Measurements from ENCODE around the gene NISCH.

NISCH gene

DNA sequence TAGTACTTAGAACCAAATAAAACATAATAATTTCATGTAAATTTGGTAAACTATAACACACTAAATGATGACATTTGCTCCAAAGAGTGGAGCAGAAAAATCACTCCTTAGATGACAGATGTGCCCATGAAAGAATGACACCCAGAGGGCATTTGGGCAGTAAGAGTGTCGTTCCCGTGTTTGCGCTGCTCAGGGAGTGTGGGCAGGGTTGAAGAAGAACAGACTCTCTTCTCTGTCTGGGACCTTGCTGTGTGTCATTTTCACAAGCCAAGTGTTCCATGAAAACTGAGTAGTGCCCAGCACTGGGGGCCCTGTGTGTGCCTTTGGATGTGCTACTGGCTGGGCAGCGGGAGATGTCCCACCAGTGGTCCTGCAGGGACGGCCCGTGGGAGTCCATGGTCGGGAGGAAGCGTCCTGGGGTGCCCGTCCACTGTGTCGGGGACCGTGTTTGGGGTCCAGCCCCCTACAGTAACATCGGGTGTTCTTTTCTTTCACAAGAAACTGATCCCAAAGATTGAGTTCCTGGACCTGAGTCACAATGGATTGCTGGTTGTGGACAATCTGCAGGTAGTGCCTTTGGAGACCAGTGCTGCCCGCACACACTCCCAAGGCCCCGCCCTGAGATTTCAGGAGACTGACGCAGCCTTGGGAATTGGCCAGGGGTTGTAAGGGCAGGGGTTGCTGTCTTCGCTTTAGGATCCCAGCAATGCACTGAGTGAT, 21.8 kb downstream of the NISCH start:
- in situ Hi-C loops (cut with HindIII; ENCODE audit: low pct_unique_long_range_greater_than_20kb, low sequenced_read_pairs): no loop called here
- no peak for TF ChIP-seq JUND (IDR thresholded peaks at IDR 0.05; ENCODE audit: low read depth)
- DNase-seq (ENCODE audit: low read depth in 1 of 2, low spot score in 1 of 2): no peak

DNA sequence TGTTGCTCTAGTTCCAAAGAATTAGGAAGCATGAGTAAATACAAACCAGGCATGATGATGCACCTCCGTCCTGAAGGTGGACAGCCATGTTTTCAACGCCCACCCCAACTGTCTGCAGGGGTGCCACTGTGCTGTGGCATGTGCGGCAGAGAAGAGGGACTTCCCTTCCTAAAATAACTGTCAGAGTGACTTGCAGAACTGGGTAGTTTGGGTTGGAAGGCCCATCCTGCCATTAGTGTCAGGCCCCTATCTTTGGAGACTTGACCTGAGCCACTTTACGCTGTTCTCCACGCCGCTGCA, 22.3 kb downstream of the NISCH start:
- no peak for TF ChIP-seq JUND (IDR thresholded peaks at IDR 0.05; ENCODE audit: low read depth)
- DNase-seq (ENCODE audit: low read depth in 1 of 2, low spot score in 1 of 2): no peak
- in situ Hi-C loops (cut with HindIII; ENCODE audit: low pct_unique_long_range_greater_than_20kb, low sequenced_read_pairs): no loop called here

DNA sequence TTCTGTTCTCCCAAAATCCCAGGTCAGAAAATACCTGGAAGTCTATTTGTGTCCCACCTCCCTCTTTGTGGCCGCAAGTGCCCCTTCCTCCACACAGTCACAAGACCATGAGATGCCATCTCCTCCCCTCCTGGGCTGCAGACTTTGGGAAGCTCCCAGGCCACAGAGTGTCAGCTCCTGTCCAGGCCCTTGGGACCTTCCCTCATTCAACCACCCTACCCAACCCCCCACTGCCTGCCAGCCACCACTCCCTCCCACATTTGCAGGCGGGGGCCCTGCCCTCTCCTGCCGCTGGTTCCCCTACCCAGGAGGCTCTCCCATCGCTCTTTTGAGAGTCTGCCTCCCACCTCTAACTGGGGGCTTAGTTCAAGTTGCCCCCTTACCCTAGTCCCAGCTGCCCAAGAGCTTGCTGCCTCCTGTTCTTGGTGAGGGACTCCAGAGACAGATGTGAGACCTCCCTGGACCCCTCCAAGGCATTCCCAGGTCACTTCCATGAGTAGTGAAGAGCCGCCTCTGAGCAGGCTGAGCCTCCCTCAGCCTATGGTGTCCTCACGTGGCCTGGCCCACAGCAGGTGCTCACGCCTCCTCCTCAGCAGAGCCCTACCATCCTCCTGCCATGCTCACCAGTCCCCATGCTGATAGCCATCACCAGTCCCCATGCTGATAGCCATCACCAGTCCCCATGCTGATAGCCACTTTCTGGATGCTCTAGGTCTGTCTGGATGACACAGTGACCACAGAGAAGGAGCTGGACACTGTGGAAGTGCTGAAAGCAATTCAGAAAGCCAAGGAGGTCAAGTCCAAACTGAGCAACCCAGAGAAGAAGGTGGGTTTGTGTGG, 23.9 kb downstream of the NISCH start:
- in situ Hi-C loops (cut with HindIII; ENCODE audit: low pct_unique_long_range_greater_than_20kb, low sequenced_read_pairs): no loop called here
- TF ChIP-seq JUND (IDR thresholded peaks at IDR 0.05; ENCODE audit: low read depth): no peak
- no peak for DNase-seq (ENCODE audit: low read depth in 1 of 2, low spot score in 1 of 2)

DNA sequence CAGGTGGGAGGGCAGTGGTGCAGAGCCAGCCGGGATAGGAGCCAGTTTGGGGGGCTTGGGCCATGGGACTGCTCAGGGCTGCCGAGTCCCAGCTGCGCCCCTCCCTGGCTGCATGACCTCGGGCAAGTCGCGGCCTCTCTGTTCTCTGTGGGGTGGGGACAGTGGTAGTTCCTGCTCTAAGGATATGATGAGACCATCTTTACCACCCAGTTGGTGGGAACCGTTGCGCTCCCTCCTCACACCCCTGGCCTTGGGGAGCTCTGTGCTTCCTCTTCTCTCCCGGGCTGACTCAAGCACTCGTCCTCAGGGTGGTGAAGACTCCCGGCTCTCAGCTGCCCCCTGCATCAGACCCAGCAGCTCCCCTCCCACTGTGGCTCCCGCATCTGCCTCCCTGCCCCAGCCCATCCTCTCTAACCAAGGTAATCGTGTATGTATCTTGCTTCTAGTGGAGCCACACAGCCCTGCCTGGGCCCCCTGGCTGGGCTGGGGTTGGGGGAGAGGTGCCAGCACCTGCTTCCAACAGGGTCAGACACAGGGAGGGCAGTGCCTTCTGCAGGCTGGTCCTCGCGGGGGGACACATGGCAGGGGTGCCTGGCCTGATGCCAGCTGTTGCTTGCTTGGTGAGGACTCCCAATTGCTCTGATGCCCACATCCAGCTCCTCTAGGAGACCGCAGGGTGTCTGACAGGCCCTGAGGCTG, 24.6 kb downstream of the NISCH start:
- DNase-seq (ENCODE audit: low read depth in 1 of 2, low spot score in 1 of 2): no peak
- TF ChIP-seq JUND (IDR thresholded peaks at IDR 0.05; ENCODE audit: low read depth): no peak
- in situ Hi-C loops (cut with HindIII; ENCODE audit: low pct_unique_long_range_greater_than_20kb, low sequenced_read_pairs): no loop called here

DNA sequence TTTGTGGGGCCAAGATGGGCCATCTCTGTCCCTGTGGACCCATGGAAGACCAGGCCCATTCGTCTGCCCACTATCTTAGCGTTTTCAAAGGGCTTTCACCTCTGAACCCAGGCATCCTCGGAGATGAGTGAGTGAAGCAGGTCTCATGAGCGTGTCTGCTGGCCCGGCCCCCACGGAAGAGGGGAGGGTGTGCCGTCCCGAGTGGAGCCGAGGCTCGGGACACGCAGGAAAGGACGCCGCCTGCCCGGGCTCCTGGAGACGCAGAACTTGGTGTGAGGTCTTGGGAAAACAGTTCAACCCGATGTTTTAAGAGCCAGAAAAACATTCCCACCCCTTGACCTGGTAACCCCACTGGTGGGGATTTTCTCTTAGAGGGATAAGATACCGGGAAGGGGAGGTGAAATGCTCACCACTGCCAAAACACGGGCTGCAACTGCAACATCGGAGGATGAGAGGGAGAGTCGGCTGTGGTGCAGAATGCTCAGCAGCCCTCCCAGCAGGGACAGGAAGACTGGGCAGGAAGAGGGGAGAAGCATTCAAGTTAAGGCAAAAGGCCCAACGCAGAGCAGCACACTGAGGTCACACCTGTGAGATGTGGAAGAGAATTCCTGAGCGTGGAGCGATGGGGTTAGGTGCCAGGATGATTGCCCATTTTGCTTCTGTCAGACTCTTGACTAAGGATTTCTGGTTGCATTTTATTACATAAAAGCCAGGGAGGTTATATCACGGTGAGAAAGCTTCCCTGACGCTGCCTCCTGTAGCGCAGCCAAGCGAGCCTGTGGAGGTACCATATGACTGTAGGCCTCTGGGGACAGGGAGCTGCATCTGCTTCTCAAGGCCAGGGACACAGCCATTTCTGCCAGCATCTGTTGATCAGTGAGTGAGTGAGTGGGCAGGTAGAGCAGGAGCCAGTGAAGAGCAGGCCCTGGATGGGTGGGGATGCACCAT, 25.6 kb downstream of the NISCH start:
- DNase-seq (ENCODE audit: low read depth in 1 of 2, low spot score in 1 of 2): no peak
- TF ChIP-seq JUND (IDR thresholded peaks at IDR 0.05; ENCODE audit: low read depth): no peak
- in situ Hi-C loops (cut with HindIII; ENCODE audit: low pct_unique_long_range_greater_than_20kb, low sequenced_read_pairs): no loop called here

DNA sequence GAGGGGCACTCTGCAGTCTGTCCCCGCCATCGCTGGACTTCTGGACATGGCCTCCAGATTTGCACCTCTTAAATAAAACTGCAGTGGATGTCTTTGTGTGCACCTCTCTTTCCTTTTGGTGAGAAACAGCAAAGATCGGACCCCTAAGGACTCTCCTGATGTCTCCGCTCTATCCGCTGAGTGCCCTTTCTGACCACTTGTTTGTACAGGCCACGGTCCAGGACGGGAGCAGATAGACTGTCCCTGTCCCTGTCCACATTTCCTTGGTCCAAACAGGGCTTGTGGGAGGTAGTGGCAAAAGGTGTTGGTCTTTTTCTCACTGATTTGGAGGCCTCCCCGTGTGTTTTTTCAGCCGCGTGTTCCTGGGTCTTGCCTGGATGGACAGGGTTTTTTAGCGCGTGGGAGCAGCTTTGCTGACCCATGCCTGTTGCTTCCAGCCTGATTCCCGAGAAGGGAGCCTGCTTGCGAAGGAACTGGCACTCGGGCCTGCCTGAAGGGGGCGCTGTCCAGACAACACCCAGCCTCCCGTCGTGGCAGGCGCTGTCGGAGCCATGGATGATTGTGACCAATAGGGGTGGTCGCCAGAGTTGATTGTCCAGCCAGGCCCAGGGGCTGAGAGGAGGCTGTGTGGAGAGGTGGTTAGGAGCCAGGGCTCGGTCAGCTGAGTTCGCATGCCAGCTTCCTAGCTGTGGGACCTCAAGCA, 26.6 kb downstream of the NISCH start:
- DNase-seq (ENCODE audit: low read depth in 1 of 2, low spot score in 1 of 2): no peak
- no peak for TF ChIP-seq JUND (IDR thresholded peaks at IDR 0.05; ENCODE audit: low read depth)
- in situ Hi-C loops (cut with HindIII; ENCODE audit: low pct_unique_long_range_greater_than_20kb, low sequenced_read_pairs): no loop called here

DNA sequence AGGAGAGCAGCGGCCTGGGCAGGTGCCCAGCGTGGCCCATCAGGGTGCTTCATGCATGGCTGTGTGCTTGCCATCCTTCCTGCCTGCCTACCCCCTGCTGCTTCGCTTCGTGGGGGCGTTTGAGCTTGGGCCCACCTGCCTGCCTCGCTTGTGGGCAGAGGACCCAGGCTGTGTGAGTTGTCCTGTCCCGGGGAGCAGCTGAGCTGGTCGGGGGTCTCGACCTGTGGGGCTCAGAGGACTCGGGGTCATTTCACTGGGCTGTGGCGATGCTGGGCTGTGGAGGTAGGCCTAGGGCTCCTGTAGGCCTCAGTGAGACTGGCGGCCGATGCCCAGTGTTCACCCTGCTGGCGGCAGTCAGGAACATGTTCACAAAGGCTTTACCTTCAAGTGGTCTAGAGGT, 27.7 kb downstream of the NISCH start:
- in situ Hi-C loops (cut with HindIII; ENCODE audit: low pct_unique_long_range_greater_than_20kb, low sequenced_read_pairs): no loop called here
- DNase-seq (ENCODE audit: low read depth in 1 of 2, low spot score in 1 of 2): no peak
- no peak for TF ChIP-seq JUND (IDR thresholded peaks at IDR 0.05; ENCODE audit: low read depth)

DNA sequence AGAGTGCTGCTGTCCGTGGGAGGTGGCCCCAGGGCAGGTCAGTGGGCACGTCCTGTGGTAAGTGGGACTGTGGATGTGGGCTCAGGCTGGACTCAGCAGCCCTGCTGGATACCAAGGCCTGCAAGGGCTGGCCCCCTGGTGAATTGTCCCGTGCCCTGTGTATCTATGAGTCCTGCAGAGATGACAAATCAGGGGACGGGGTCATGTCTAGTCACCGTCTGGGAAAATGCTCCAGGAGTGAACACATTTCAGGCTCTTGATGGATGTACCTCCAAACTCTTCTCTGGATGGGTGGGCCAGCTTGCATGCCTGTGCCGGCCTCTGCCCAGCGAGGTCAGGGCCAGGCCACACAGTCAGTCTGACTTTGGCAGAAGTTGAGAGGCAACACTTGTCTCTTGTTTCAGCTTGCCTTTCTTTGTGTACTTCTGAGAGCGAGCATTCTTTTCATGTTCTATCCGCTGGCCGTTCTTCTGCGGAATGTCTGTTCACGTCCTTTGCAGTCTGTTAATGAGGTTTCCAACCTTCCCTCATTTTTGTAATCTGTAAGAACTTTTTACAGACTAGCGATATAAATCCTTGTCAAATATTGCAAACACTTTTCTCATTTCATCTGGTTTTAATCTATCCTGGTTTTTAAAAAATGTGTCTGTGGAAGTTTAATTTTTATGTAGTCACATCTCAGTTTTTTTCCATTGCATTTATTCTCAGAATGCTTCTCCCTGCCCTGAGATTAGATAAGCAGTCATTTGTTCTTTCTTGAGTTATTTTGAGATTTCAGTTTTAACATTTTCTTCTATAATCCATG, 28.4 kb downstream of the NISCH start:
- no peak for TF ChIP-seq JUND (IDR thresholded peaks at IDR 0.05; ENCODE audit: low read depth)
- no peak for DNase-seq (ENCODE audit: low read depth in 1 of 2, low spot score in 1 of 2)
- in situ Hi-C loops (cut with HindIII; ENCODE audit: low pct_unique_long_range_greater_than_20kb, low sequenced_read_pairs): no loop called here

DNA sequence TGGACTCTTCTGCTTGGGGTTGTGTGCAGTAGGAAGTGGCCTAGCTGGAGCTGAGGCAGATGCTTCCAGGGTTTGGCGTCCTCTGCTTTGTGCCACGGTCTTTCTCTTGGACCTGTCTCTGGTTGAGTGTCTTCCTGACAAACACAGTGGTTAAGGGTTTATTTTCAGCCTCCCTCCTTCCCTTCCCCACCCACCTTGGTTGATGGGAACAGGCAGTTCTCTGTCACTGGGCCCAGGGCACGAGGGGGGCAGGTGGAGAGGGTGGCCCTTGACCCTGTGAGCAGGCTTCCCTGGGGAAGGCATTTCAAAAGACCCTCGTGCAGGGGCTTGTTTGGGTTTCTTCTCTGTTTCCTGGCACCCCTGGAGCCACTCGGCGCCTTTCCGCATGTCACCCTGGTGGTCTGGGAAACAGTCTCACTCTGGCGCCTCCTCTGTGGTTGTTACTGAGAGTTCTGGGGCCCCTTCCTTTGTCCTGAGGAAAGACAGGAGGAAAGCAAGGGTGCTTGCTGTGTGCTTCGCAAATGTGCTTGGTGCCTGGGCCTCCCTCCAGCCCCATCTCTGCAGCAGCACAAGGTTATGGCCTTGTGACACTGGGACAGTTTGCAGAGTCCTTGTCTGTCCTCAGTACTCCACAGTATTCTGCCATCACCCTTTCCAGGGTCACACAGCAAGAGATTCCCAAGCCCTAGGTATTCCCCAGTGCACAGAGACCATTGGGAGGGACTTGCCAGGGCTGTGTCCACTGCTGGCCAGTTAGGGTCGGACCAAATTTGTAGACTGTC, 29.5 kb downstream of the NISCH start:
- DNase-seq (ENCODE audit: low read depth in 1 of 2, low spot score in 1 of 2): no peak
- in situ Hi-C loops (cut with HindIII; ENCODE audit: low pct_unique_long_range_greater_than_20kb, low sequenced_read_pairs): no loop called here
- no peak for TF ChIP-seq JUND (IDR thresholded peaks at IDR 0.05; ENCODE audit: low read depth)

DNA sequence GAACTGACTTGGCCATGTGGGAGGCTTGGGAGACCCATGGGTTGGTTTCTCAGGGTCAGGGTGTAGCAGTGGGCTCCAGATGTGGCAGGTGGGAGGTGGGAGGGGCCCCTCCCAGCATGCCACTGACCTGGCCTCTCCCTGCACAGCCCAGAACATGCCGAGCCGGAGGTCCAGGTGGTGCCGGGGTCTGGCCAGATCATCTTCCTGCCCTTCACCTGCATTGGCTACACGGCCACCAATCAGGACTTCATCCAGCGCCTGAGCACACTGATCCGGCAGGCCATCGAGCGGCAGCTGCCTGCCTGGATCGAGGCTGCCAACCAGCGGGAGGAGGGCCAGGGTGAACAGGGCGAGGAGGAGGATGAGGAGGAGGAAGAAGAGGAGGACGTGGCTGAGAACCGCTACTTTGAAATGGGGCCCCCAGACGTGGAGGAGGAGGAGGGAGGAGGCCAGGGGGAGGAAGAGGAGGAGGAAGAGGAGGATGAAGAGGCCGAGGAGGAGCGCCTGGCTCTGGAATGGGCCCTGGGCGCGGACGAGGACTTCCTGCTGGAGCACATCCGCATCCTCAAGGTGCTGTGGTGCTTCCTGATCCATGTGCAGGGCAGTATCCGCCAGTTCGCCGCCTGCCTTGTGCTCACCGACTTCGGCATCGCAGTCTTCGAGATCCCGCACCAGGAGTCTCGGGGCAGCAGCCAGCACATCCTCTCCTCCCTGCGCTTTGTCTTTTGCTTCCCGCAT, 31.8 kb downstream of the NISCH start:
- no peak for DNase-seq (ENCODE audit: low read depth in 1 of 2, low spot score in 1 of 2)
- no peak for TF ChIP-seq JUND (IDR thresholded peaks at IDR 0.05; ENCODE audit: low read depth)
- in situ Hi-C loops (cut with HindIII; ENCODE audit: low pct_unique_long_range_greater_than_20kb, low sequenced_read_pairs): no loop called here

Data from T47D (cell line).